ENCODE measurements around the gene ANO4. TPM values are rescaled to one million over a fixed set of nuclear protein-coding genes. Genes with fewer than 3 reads are reported as not detected.
"Not testable (repeated sequence)": the region's sequence is repeated elsewhere in the genome, so short reads cannot be mapped to it uniquely, and the experiment has no call there.

ANO4 gene
- polyA plus RNA-seq, 1 donor = 0.78 TPM

DNA sequence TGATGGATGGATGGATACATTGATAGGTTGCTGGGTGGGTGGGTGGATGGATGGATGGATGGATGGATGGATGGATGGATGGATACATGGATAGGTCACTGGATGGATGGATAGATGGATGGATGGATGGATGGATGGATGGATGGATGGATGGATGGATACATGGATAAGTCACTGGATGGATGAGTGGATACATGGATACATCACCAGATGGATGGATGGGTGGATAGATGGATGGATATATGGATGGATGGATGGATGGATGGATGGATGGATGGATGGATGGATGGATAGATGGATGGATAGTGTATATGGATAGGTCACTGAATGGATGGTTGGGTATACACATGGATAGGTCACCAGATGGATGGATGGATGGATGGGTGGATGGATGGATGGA is 194.9 kb downstream of the ANO4 start:
- DNase-seq (ENCODE audit: low read depth) = not testable (repeated sequence)

DNA sequence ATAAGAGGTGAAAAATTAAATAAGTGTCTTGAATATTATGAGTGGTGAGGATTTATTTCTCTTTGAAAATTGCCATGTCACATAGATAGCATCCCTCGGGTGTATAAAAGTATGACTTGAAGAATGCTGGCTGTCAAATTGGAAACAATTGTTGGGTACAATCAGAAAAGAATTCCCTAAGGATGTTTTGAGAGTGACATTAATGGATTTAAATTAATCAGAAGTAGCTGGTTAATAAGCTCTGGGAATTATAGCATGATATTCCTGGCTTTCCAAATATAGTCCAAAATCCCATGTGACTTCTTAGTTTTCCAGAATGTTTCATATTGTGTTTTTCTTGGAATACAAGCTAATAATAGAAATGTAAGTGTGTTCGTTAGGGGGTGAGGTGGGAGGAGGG is 196.5 kb downstream of the ANO4 start:
- DNase-seq (ENCODE audit: low read depth) = no peak

GRCh38 chr12:100992194-100992593 is 197.6 kb downstream of the ANO4 start:
- no peak for DNase-seq (ENCODE audit: low read depth)

DNA sequence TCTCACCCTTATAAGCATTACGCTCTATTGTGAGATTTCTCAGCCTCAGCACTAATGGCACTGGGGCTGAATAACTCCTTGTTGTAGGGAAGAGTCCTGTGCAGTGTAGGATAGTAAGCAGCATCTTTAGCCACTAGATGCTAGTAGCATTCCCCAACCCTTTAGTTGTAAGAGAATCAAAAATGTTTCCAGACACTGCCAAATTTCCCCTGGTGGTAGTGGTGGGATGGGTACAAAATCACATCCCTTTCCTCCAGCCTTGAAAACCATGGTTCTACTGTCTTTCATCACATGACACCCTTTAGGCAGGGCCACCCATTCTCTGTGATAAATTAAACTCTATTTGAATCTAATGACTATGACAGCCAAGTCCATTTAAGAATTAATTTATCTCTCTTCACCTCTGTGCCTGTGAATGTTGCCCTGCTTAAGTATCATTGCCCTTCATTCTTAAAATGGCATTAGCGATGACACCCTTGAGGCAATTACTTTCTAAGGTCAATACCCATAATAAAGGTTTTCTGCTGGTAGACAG is 199.4 kb downstream of the ANO4 start:
- DNase-seq (ENCODE audit: low read depth) = no peak

DNA sequence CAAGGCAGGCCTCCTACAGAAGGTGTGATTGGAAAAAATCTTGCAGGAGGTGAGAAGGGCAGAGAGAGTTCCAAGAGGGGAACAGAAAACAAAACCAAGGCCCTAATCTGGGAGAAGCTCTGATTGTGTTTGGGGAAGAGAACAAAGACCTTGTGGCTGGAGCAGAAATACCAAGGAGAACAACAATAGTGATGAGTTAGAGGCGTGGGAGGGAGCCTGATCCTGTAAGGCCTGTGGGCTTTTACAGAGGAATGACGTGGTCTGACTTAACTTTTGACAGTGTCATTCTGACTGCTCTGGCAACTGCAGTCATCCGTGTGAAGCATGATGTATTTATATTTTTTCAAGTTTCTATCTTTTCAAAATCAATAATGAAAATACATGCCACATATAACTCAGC is 200.6 kb downstream of the ANO4 start:
- DNase-seq (ENCODE audit: low read depth) = no peak

GRCh38 chr12:100995771-100996170 is 201.2 kb downstream of the ANO4 start:
- DNase-seq (ENCODE audit: low read depth) = no peak

GRCh38 chr12:101001669-101002068 is 207.1 kb downstream of the ANO4 start:
- DNase-seq (ENCODE audit: low read depth) = no peak

GRCh38 chr12:101002696-101003419 is 208.3 kb downstream of the ANO4 start:
- DNase-seq (ENCODE audit: low read depth) = no peak

- DNase-seq (ENCODE audit: low read depth) = no peak
These were observed 210.3 kb downstream of the ANO4 start for GRCh38 chr12:101004898-101005297.

DNA sequence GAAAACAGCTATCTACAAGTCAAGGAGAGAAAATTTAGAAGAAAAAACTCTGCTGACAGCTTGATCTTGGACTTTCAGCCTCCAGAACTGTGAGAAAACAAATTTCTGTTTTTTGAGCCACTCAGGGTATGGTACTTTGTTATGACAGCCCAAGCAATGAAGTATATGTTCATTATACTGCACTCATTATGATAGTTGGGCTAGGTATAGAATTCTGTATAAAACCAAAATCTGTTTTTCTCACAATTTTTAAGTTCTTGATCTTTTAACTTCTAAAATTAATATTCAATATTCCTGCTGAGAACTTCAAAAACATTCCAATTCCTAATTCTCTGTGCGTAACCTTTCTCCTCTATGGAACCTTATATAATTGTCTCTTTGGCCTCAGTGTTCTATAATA is 214.7 kb downstream of the ANO4 start:
- no peak for DNase-seq (ENCODE audit: low read depth)

DNA sequence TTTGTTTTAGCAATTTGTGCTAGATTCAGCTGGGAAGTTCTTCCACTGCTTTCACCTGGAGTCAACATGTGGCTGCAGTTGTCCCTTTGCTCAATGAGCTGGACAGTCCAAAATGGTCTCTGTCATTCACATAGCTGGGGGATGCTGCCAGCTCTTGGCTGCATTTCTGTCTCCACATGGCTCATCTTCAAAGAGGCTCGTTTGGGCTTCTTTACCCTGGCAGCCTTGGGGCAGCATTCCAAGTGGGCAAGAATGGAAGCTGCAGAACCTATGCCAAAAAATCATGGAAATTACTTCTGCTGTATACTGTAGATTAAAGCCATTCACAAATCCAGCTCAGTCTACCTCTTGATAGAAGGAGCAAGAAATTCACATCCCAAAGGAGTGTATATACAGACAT is 216.3 kb downstream of the ANO4 start:
- no peak for DNase-seq (ENCODE audit: low read depth)

DNA sequence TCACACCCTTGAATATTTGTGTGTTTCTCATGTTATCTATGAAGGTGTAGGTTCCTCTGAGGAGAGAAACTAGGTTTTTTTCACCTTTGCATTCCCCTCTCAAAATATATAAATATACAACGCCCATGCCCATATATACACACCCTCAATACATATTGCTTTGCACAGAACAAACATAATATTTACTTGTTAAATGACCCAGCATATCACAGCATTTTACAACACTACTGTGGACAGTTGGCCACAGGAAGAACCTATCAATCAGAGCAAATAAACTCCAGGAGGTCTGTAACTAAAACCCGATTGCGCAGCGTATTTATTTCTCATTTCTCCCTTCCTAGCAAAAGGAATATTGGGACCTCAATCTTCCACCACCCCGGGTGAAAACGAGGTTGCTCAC is 219.4 kb downstream of the ANO4 start:
- DNase-seq (ENCODE audit: low read depth) = no peak

- DNase-seq (ENCODE audit: low read depth) = no peak
These were observed 220.5 kb downstream of the ANO4 start for GRCh38 chr12:101015044-101015443.

- no peak for DNase-seq (ENCODE audit: low read depth)
These were observed 224.0 kb downstream of the ANO4 start for GRCh38 chr12:101018540-101018939.

DNA sequence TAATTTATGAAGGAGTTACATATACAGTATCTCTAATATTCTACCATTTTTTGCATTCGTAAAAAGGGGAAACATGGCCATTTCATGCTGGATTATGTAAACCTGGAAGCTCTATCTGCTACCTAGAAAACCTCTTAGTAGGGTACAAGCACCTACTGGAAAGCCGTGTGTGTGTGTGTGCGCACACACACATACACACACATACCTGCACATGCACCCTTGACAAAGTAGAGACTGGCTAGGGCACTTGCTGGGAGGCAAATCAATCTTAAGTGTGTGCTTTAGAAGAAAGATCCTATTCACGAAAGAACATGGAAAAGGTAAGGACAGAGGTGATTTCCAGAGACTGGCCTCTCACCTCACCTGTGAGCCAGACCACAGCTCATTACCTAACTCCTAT is 224.6 kb downstream of the ANO4 start:
- no peak for DNase-seq (ENCODE audit: low read depth)

- DNase-seq (ENCODE audit: low read depth) = no peak
These were observed 225.1 kb downstream of the ANO4 start for GRCh38 chr12:101019667-101020066.

DNA sequence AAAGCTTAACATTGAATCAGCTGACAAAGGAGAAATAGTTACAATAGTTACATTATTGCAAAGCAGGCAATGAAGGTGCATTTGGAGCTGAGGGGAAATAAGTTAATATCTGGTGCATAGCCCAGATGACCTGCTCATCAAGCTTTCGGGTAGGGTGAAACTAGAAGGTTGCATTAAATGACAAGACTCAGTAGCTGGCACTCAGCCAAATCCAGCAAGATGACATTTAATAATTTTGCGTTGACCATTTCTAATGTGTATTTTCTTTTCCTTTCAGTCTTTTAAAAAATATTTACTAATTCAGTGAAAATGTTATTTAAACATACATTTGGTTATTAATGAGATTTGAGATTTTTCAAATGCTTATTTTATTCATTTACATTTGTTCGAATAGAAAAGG is 226.9 kb downstream of the ANO4 start:
- no peak for DNase-seq (ENCODE audit: low read depth)

- no peak for DNase-seq (ENCODE audit: low read depth)
These were observed 227.4 kb downstream of the ANO4 start for GRCh38 chr12:101021911-101022388.

- no peak for DNase-seq (ENCODE audit: low read depth)
These were observed 232.6 kb downstream of the ANO4 start for GRCh38 chr12:101027200-101027599.

DNA sequence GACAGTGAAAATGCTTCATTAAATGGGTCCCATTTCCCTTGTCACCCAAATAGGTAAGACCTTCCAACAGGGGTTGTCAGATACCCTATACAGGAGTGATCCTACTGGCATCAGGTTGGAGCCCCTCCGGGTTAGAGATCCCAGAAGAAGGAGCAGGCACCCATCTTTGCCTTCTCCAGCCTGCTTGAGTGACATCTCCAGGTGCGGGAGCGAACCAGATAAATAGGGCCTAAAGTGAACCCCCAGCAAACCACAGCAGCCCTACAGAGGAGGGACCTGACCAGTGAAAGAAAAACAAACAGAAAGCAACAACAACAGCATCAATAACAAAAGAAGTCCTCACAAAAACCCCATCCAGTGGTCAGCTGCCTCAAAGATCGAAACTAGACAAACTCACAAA is 233.2 kb downstream of the ANO4 start:
- no peak for DNase-seq (ENCODE audit: low read depth)

GRCh38 chr12:101038289-101038871 is 243.8 kb downstream of the ANO4 start:
- no peak for DNase-seq (ENCODE audit: low read depth)

GRCh38 chr12:101039848-101040531 is 245.4 kb downstream of the ANO4 start:
- DNase-seq (ENCODE audit: low read depth) = no peak

- no peak for DNase-seq (ENCODE audit: low read depth)
These were observed 246.4 kb downstream of the ANO4 start for GRCh38 chr12:101040936-101041335.

Measured in forelimb muscle (tissue), 1 donor.